DND-41 (cell line): ENCODE measurements around the gene ESR2.

Experiments used
- ATAC-seq: fragments of 200-7000 bp; cut with Tn5 transposase; 3 replicates; pipeline ENCODE4 v1.9.1; 2021; ENCODE audit warnings: low read depth; ENCODE audit not compliant: insufficient read depth
- DNase-seq: peaks from one replicate; pipeline ENCODE4 v3.0.0-alpha.2; 2020
- H2AFZ ChIP-seq: 2 replicates; pipeline ENCODE4 v1.6.0; 2012; ENCODE audit warnings: low read depth, low read length
- H3K27ac ChIP-seq: 2 replicates; pipeline ENCODE4 v1.5.1; 2012; ENCODE audit warnings: low read length, inconsistent platforms
- H3K27me3 ChIP-seq: fragments of 200-600 bp; sonication (generic); 2 replicates; pipeline ENCODE4 v1.6.0; 2012; ENCODE audit warnings: low read length, mild to moderate bottlenecking, inconsistent platforms; ENCODE audit not compliant: insufficient read depth, poor library complexity
- H3K36me3 ChIP-seq: 2 replicates; pipeline ENCODE4 v1.5.1; 2012; ENCODE audit warnings: low read length, inconsistent platforms; ENCODE audit not compliant: insufficient read depth
- H3K4me1 ChIP-seq: 2 replicates; pipeline ENCODE4 v1.5.1; 2012; ENCODE audit warnings: mild to moderate bottlenecking, low read length; ENCODE audit not compliant: insufficient read depth
- H3K4me2 ChIP-seq: 2 replicates; pipeline ENCODE4 v1.6.0; 2012; ENCODE audit warnings: mild to moderate bottlenecking, moderate library complexity, low read length, inconsistent platforms; ENCODE audit not compliant: insufficient read depth
- H3K4me3 ChIP-seq, 2 experiments: fragments of 200-600 bp in 1 of 2; shearing (Covaris generic) in 1 of 2; 2 replicates each; pipeline ENCODE4 v1.5.1; 2012 to 2016; ENCODE audit warnings: inconsistent platforms in 2 of 2, low read length in 2 of 2, mild to moderate bottlenecking in 2 of 2, low read depth in 1 of 2, moderate library complexity in 1 of 2
- H3K79me2 ChIP-seq: 2 replicates; pipeline ENCODE4 v1.6.0; 2012; ENCODE audit warnings: low read length, inconsistent platforms; ENCODE audit not compliant: insufficient read depth
- H3K9ac ChIP-seq: 2 replicates; pipeline ENCODE4 v1.6.0; 2012; ENCODE audit warnings: low read depth, mild to moderate bottlenecking, inconsistent platforms, low read length, moderate library complexity
- H3K9me3 ChIP-seq: 2 replicates; pipeline ENCODE4 v1.5.1; 2012; ENCODE audit warnings: low read length, moderate library complexity, mild to moderate bottlenecking, inconsistent platforms; ENCODE audit not compliant: insufficient read depth, severe bottlenecking
- H4K20me1 ChIP-seq: 2 replicates; pipeline ENCODE4 v1.6.0; 2012; ENCODE audit warnings: low read length; ENCODE audit not compliant: insufficient read depth
- CTCF ChIP-seq: IDR thresholded peaks from 2 replicates; pipeline ENCODE4 v1.5.1; 2012; ENCODE audit warnings: borderline replicate concordance, low read length, moderate library complexity, mild to moderate bottlenecking; ENCODE audit not compliant: poor library complexity, severe bottlenecking; ENCODE audit errors: extremely low read depth
- EZH2 ChIP-seq: IDR thresholded peaks from 3 replicates; pipeline ENCODE4 v1.6.1; 2012; ENCODE audit warnings: borderline replicate concordance, low read depth, mild to moderate bottlenecking, moderate library complexity, low read length, inconsistent platforms; ENCODE audit not compliant: severe bottlenecking

The ESR2 gene

GRCh38 chr14:64238049-64238448, 56.1 kb downstream of the ESR2 start:
- H3K27ac ChIP-seq, result no peak overlapping the region
- H3K4me1 ChIP-seq, result no peaks in the 10 kb centered on the region
- no peak overlapping the region for H3K4me2 ChIP-seq
- ATAC-seq (no peak), DNase-seq (no peak)
- H2AFZ ChIP-seq, result no peak overlapping the region
- no peaks in the 10 kb centered on the region for H3K79me2 ChIP-seq
- H3K9me3 ChIP-seq, result no peaks in the 10 kb centered on the region
- H3K36me3 ChIP-seq, result no peaks in the 10 kb centered on the region
- H3K9ac ChIP-seq, result no peak overlapping the region
- H3K27me3 ChIP-seq, result no peaks in the 10 kb centered on the region
- TF ChIP-seq CTCF (no peak), EZH2 (no peak)
- no peaks in the 10 kb centered on the region for H4K20me1 ChIP-seq
- no peak overlapping the region for H3K4me3 ChIP-seq

GRCh38 chr14:64235652-64236640, 58.2 kb downstream of the ESR2 start:
- Histone ChIP-seq H3K27me3 (no peaks in the 10 kb centered on the region), H4K20me1 (no peaks in the 10 kb centered on the region), H3K27ac (no peak overlapping the region), H3K4me1 (no peaks in the 10 kb centered on the region), H2AFZ (no peak overlapping the region), H3K4me3 (no peak overlapping the region), H3K9ac (no peak overlapping the region), H3K4me2 (no peak overlapping the region), H3K9me3 (no peaks in the 10 kb centered on the region), H3K36me3 (peaks cover 17% of the 10 kb centered on the region; the same call in 1 of the 2 replicates), H3K79me2 (no peaks in the 10 kb centered on the region)
- ATAC-seq (peak; percentile 59), DNase-seq (peak; percentile 21)
- TF ChIP-seq CTCF (no peak), EZH2 (no peak)

GRCh38 chr14:64234877-64235651, 59.1 kb downstream of the ESR2 start:
- H3K27ac ChIP-seq, result no peak overlapping the region

More at GRCh38 chr14:64234877-64235651, 59.1 kb downstream of the ESR2 start:
- H3K9me3 ChIP-seq, result no peaks in the 10 kb centered on the region
- ATAC-seq (0 out of 3 replicates have a peak, but pooled peaks have one; percentile 18), DNase-seq (no peak)
- H3K36me3 ChIP-seq, result peaks cover 17% of the 10 kb centered on the region; the same call in 1 of the 2 replicates
- H3K27me3 ChIP-seq, result no peaks in the 10 kb centered on the region
- H4K20me1 ChIP-seq, result no peaks in the 10 kb centered on the region
- no peak overlapping the region for H3K4me3 ChIP-seq
- TF ChIP-seq CTCF (no peak), EZH2 (no peak)
- H2AFZ ChIP-seq, result no peak overlapping the region
- H3K9ac ChIP-seq, result no peak overlapping the region
- H3K4me1 ChIP-seq, result no peaks in the 10 kb centered on the region
- no peaks in the 10 kb centered on the region for H3K79me2 ChIP-seq
- no peak overlapping the region for H3K4me2 ChIP-seq
